IPS-18a (cell line): ENCODE measurements around the gene POLR2H.
A peak's percentile ranks its signal among the peaks of the same experiment; 100 is the strongest.
"Not testable (repeated sequence)": the region's sequence is repeated elsewhere in the genome, so short reads cannot be mapped to it uniquely, and the experiment has no call there.

Source experiments
- H3K27ac ChIP-seq: one replicate; pipeline ENCODE4 v1.5.1; 2013; ENCODE audit warnings: low read length
- H3K27me3 ChIP-seq: one replicate; pipeline ENCODE4 v1.6.1; 2013; ENCODE audit warnings: mild to moderate bottlenecking, low read length; ENCODE audit not compliant: control insufficient read depth, insufficient read depth
- H3K36me3 ChIP-seq: one replicate; pipeline ENCODE4 v1.6.1; 2013; ENCODE audit warnings: low read depth, low read length; ENCODE audit not compliant: control insufficient read depth
- H3K4me1 ChIP-seq: one replicate; pipeline ENCODE4 v1.6.1; 2013; ENCODE audit warnings: low read depth, low read length; ENCODE audit not compliant: control insufficient read depth
- H3K4me3 ChIP-seq: one replicate; pipeline ENCODE4 v1.5.1; 2013; ENCODE audit warnings: low read length
- H3K9ac ChIP-seq: one replicate; pipeline ENCODE4 v1.6.1; 2013; ENCODE audit warnings: mild to moderate bottlenecking, low read length, moderate library complexity
- H3K9me3 ChIP-seq: one replicate; pipeline ENCODE4 v1.6.1; 2013; ENCODE audit warnings: low read depth, low read length; ENCODE audit not compliant: control insufficient read depth

The POLR2H gene

DNA sequence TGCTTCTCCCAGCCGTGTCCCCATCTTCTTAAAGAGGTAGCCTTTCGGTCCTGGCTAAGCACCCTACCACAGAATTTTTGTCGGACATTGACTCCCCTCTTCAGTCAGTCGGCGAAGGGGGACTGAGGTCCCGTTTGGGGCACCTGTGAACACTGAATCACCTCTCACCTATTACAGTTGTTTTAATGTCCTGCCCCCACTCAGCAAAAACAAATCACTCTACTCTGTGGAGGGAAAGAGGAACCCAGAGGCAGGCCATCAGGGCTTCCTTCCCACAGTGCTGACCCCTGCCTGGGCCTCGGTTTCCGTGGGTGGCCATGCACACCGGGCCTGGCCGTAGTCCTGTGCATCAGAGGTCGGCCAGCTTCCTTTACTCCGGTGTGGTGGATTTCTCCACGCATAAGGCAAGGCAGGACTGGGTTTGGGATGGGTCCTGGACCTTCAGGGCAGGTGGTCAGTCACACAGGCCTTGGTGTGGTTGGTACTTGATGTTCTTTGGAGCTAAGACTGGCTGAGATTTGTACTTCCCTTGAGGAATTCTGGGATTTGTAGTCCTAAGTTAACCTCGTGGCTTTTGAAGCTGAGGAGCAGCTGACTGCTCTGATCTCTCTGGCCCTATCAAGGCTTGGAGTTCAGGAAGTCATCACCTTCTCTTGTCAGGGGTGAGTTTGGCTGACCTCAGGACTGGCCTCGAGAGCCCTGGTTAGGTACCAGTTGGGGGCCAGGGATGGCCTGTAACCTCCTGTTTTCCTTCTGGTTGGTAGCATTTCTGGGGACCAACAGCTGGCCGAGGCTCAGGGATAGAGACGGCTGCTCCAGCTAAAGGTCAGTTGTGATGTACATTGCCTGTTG is 24.7 kb upstream of the POLR2H start:
- Histone ChIP-seq H3K36me3 (peaks cover 30% of the 10 kb centered on the region), H3K9me3 (no peaks in the 10 kb centered on the region), H3K4me3 (peak overlapping the region; percentile 79), H3K4me1 (peaks cover 21% of the 10 kb centered on the region), H3K27me3 (no peaks in the 10 kb centered on the region), H3K27ac (peak overlapping the region; percentile 19), H3K9ac (peak overlapping the region; percentile 72)

DNA sequence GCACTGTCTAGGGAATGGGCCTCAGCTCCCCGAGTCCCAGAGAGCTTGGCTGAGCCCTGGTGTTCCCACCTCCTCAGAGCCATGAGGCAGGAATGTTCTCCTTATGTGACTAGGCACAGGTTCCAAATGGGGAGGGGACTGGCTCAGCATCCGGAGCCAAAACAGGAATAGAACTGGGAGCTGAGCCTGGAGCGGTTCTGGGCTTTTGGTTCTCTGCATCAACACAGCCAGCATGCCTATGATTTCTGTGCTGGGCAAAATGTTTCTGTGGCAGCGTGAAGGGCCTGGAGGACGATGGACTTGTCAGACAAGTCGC is 24.2 kb upstream of the POLR2H start, which contains the start of gene FAM131A:
Gene FAM131A (plus strand): TSS at position 202 of the 316 bp plus-strand sequence. CDS start 31 bp downstream, at position 233.
- H3K4me1 ChIP-seq, result peaks cover 21% of the 10 kb centered on the region

DNA sequence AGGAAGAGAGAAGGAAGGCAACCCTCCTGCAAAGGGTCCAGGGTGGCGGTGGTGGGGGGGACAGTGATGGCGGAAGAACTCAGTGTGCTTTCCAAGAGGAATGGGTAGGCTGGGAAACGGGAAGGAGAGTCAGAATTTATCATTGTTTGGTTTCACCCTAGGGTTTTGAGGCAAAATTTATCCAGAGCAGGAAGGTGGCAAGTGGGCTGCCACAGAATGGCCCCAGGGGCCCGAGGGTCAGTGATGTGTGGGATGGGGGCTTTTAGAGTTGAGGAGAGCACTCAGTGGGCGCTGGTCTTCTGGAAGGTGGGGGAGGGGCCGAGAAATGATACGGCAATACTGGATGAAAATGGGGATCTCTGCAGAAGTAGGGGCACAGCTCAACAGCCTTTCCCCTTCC is 23.5 kb upstream of the POLR2H start:
- Histone ChIP-seq H3K36me3 (peaks cover 25% of the 10 kb centered on the region), H3K4me1 (peaks cover 21% of the 10 kb centered on the region), H3K27ac (no peak overlapping the region), H3K9ac (peak overlapping the region; percentile 52), H3K4me3 (peak overlapping the region; percentile 45), H3K27me3 (no peaks in the 10 kb centered on the region), H3K9me3 (no peaks in the 10 kb centered on the region)

More for the DNA sequence above, 24.2 kb upstream of the POLR2H start, which contains the start of gene FAM131A:
- Histone ChIP-seq H3K9ac (peak within 1 kb of the TSS; percentile 72), H3K27me3 (no peaks in the 10 kb centered on the region), H3K36me3 (peaks cover 25% of the 10 kb centered on the region), H3K27ac (no peak within 1 kb of the TSS), H3K9me3 (no peaks in the 10 kb centered on the region), H3K4me3 (peak within 1 kb of the TSS; percentile 79)

DNA sequence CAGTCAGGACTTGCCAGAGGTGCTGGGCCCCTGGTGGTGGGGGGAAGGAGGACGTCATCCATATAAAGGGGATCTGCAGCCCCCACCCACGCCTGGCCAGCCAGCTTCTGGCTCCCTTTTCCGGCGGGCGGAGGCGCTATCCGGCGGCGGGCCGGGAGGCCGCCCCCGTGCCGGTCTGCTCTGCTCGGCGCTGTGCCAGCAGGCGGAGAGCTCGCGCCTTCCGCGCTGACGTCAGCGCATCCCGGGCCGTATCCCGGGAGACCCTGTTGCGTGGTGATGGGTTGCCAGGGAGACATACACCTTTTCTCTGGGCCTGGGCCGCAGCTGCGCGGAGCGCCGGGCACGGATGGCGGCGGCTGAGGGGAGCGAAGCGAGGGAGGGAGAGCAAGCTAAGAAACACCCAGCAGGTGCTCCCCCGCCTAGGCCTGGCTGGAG is 23.0 kb upstream of the POLR2H start:
- Histone ChIP-seq H3K27ac (no peak overlapping the region), H3K4me3 (peak overlapping the region; percentile 45), H3K9me3 (no peaks in the 10 kb centered on the region), H3K36me3 (peaks cover 20% of the 10 kb centered on the region), H3K27me3 (no peaks in the 10 kb centered on the region), H3K9ac (peak overlapping the region; percentile 52), H3K4me1 (peaks cover 21% of the 10 kb centered on the region)

- Histone ChIP-seq H3K9ac (no peak overlapping the region), H3K27me3 (no peaks in the 10 kb centered on the region), H3K36me3 (peaks cover 15% of the 10 kb centered on the region), H3K4me3 (peak overlapping the region; percentile 45), H3K27ac (no peak overlapping the region), H3K9me3 (no peaks in the 10 kb centered on the region), H3K4me1 (peaks cover 21% of the 10 kb centered on the region)
These were observed 22.5 kb upstream of the POLR2H start for GRCh38 chr3:184339001-184339400.

- not testable (repeated sequence) for H3K36me3 ChIP-seq, H3K27me3 ChIP-seq, H3K9ac ChIP-seq, H3K9me3 ChIP-seq, H3K4me3 ChIP-seq, H3K27ac ChIP-seq
- peaks cover 21% of the 10 kb centered on the region for H3K4me1 ChIP-seq
These were observed 21.9 kb upstream of the POLR2H start for GRCh38 chr3:184339451-184340135.

DNA sequence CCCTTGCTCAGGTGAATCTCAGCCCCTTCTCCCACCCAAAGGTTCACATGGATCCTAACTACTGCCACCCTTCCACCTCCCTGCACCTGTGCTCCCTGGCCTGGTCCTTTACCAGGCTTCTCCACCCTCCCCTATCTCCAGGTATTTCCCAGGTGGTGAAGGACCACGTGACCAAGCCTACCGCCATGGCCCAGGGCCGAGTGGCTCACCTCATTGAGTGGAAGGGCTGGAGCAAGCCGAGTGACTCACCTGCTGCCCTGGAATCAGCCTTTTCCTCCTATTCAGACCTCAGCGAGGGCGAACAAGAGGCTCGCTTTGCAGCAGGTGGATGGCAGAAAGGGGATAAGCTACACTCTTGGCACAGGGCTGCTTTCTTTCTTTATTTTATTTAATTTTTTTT is 19.6 kb upstream of the POLR2H start:
- no peak overlapping the region for H3K9ac ChIP-seq
- H3K9me3 ChIP-seq, result no peaks in the 10 kb centered on the region
- H3K4me3 ChIP-seq, result no peak overlapping the region
- H3K27me3 ChIP-seq, result no peaks in the 10 kb centered on the region
- no peak overlapping the region for H3K27ac ChIP-seq
- H3K36me3 ChIP-seq, result peaks cover 7% of the 10 kb centered on the region
- H3K4me1 ChIP-seq, result peaks cover 16% of the 10 kb centered on the region

DNA sequence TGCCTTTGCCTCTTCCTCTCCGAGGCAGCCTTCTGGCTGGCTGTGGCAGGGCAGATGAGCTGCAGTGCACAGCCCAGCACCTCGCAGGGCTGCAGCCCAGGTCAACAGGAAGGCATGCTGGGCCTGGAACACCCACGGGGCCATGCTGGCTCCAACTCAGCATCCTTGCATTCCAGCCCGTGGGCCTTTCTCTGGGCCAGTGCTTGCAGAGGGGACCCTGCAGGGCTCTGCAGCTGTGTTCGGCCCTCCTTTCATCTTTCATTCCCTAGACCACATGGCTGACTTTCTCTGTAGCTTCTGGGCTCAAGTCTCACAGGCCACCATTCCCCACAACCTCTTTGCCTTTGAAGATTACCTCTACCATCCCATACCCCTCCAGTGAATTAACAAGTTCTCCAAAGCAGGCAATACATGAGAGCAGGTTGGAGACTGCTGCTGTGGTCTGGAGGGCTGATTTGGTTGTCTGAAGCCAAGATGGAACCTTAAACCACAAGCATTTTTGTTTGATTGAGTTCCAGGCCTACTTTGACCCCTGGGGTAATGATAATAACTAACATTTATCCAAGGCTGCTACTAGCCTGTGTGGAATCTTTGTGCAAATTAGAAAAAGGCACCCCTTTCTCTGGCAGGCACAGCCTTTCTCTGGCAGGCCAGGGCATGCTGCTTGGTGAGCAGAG is 18.2 kb upstream of the POLR2H start:
- no peaks in the 10 kb centered on the region for H3K9me3 ChIP-seq
- H3K4me1 ChIP-seq, result peaks cover 9% of the 10 kb centered on the region
- H3K27ac ChIP-seq, result no peak overlapping the region
- no peak overlapping the region for H3K9ac ChIP-seq
- no peak overlapping the region for H3K4me3 ChIP-seq
- no peaks in the 10 kb centered on the region for H3K27me3 ChIP-seq
- peaks cover 7% of the 10 kb centered on the region for H3K36me3 ChIP-seq

DNA sequence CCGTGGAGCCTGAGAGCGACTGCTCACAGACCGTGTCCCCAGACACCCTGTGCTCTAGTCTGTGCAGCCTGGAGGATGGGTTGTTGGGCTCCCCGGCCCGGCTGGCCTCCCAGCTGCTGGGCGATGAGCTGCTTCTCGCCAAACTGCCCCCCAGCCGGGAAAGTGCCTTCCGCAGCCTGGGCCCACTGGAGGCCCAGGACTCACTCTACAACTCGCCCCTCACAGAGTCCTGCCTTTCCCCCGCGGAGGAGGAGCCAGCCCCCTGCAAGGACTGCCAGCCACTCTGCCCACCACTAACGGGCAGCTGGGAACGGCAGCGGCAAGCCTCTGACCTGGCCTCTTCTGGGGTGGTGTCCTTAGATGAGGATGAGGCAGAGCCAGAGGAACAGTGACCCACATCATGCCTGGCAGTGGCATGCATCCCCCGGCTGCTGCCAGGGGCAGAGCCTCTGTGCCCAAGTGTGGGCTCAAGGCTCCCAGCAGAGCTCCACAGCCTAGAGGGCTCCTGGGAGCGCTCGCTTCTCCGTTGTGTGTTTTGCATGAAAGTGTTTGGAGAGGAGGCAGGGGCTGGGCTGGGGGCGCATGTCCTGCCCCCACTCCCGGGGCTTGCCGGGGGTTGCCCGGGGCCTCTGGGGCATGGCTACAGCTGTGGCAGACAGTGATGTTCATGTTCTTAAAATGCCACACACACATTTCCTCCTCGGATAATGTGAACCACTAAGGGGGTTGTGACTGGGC is 16.8 kb upstream of the POLR2H start:
- Histone ChIP-seq H3K27me3 (no peaks in the 10 kb centered on the region), H3K9ac (no peak overlapping the region), H3K36me3 (peaks cover 7% of the 10 kb centered on the region), H3K9me3 (no peaks in the 10 kb centered on the region), H3K4me1 (peaks cover 4% of the 10 kb centered on the region), H3K27ac (no peak overlapping the region), H3K4me3 (no peak overlapping the region)

GRCh38 chr3:184345317-184346144 is 16.0 kb upstream of the POLR2H start:
- H3K9me3 ChIP-seq, result no peaks in the 10 kb centered on the region
- no peak overlapping the region for H3K9ac ChIP-seq
- H3K4me1 ChIP-seq, result peaks cover 4% of the 10 kb centered on the region
- peaks cover 7% of the 10 kb centered on the region for H3K36me3 ChIP-seq
- H3K27ac ChIP-seq, result no peak overlapping the region
- no peaks in the 10 kb centered on the region for H3K27me3 ChIP-seq
- no peak overlapping the region for H3K4me3 ChIP-seq
